ENCODE data around the gene GALNT10.

- no peak for TF ChIP-seq CTCF (optimal IDR thresholded peaks at IDR 0.05 in 1 of 3, IDR thresholded peaks at IDR 0.05 in 1 of 3, conservative IDR thresholded peaks at IDR 0.05 in 1 of 3; ENCODE audit: extremely low read depth in 1 of 3, insufficient read depth in 2 of 3, low read length in 3 of 3)
- no peak for TF ChIP-seq EZH2 (IDR thresholded peaks at IDR 0.05; ENCODE audit: low read length)
Measured at GRCh38 chr5:154393850-154394249, 203.3 kb downstream of the GALNT10 start.

All from keratinocyte (primary cell).